K562 (cell line): ENCODE results near the gene STMN3. TPM values are rescaled to one million over a fixed set of nuclear protein-coding genes. Genes with fewer than 3 reads are reported as not detected.
A peak's percentile ranks its signal among the peaks of the same experiment; 100 is the strongest.

Experiments
- NCOR1 ChIP-seq: fragments of 450-650 bp; IDR thresholded peaks from 2 replicates; pipeline ENCODE4 v1.6.1; 2016; ENCODE audit warnings: mild to moderate bottlenecking, moderate library complexity
- POLR2G ChIP-seq: fragments of 200-400 bp; formaldehyde crosslinking; IDR thresholded peaks from 2 replicates; pipeline ENCODE4 v1.6.1; 2017; ENCODE audit warnings: low read depth, mild to moderate bottlenecking, antibody characterized with exemption, low read length, moderate library complexity
- RBM14 ChIP-seq: fragments of 200-400 bp; formaldehyde crosslinking; IDR thresholded peaks from 2 replicates; pipeline ENCODE4 v1.6.1; 2018; ENCODE audit warnings: low read depth, mild to moderate bottlenecking, low read length, moderate library complexity, borderline replicate concordance; ENCODE audit not compliant: insufficient read depth
- TEAD2 ChIP-seq: fragments of 450-650 bp; IDR thresholded peaks from 2 replicates; pipeline ENCODE4 v1.6.1; 2016; ENCODE audit warnings: missing genetic modification characterization, control low read depth, missing compliant biosample characterization
- YBX1 ChIP-seq: fragments of 450-650 bp; IDR thresholded peaks from 2 replicates; pipeline ENCODE4 v1.7.1; 2016; ENCODE audit warnings: mild to moderate bottlenecking
- ZNF584 ChIP-seq: fragments of 200-800 bp; sonication (Bioruptor generic); IDR thresholded peaks from 2 replicates; pipeline ENCODE4 v1.6.1; 2016; ENCODE audit warnings: low read depth, mild to moderate bottlenecking, missing genetic modification characterization, missing compliant biosample characterization
- polyA plus RNA-seq, 8 experiments: library from polyadenylated mRNA; depleted of rRNA in 4 of 8; stranded (reverse) in 5 of 8; unstranded in 3 of 8; fragments of >200 nt; fragmentation: Nextera tagmentation in 2 of 8; fragmentation: Illumina TruSeq in 1 of 8; extraction: Ambion mirVana in 2 of 8; extraction: Trizol in 1 of 8; gene quantifications; 2 replicates each; pipeline versions ENCODE4 v1.2.1 to v1.2.3, GENCODE V29; 2011 to 2014; ENCODE audit warnings: inconsistent platforms in 1 of 8, missing spikeins in 1 of 8
- total RNA-seq, 7 experiments: library from RNA; depleted of rRNA in 6 of 7; stranded (reverse); fragments of >200 nt in 6 of 7; fragmentation: Illumina TruSeq in 2 of 7; extraction: Trizol in 2 of 7; gene quantifications; 2 replicates each; pipeline versions ENCODE4 v1.2.1 to v1.2.3, GENCODE V29; 2011 to 2021; ENCODE audit warnings: low replicate concordance in 1 of 7
- TF ChIP-seq, protein P1 (sequence below): fragments of 200-600 bp; sonication (generic); IDR thresholded peaks from one replicate; pipeline ENCODE4 v1.6.1; 2012; ENCODE audit warnings: mild to moderate bottlenecking, low read depth, low read length, inconsistent platforms

STMN3 gene
- total and polyA plus RNA-seq, 9 of the 15 experiments (the other 6 are each of a cell fraction or from before 2014, with no cell fraction given), result 0.70 to 65.6 (median 29.4) TPM

DNA sequence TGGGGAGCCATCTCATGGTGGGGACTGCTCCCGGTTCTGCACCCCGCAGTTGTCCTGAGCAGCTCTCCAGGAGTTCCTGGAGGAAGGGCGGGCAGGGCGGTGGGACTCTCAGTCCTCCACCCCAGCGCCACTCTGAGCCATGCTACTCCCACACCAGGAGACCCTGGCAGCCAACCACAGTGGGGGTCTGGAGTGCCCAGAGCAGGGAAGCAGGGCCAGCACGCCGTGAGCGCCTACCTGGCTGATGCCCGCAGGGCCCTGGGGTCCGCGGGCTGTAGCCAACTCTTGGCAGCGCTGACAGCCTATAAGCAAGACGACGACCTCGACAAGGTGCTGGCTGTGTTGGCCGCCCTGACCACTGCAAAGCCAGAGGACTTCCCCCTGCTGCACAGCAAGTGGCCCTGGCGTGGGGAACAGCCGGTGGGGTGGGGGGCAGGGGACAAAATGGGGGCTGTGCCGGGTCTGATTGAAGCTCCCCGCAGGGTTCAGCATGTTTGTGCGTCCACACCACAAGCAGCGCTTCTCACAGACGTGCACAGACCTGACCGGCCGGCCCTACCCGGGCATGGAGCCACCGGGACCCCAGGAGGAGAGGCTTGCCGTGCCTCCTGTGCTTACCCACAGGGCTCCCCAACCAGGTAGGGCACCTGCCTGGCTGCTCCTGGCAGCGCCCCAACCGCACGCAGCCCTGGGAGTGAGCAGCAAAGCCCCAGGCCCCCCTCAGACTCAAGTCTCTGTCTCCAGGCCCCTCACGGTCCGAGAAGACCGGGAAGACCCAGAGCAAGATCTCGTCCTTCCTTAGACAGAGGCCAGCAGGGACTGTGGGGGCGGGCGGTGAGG, 41.6 kb upstream of the STMN3 start (continued):
- TF ChIP-seq POLR2G, result peak; percentile 77
- TF ChIP-seq, protein P1, sequence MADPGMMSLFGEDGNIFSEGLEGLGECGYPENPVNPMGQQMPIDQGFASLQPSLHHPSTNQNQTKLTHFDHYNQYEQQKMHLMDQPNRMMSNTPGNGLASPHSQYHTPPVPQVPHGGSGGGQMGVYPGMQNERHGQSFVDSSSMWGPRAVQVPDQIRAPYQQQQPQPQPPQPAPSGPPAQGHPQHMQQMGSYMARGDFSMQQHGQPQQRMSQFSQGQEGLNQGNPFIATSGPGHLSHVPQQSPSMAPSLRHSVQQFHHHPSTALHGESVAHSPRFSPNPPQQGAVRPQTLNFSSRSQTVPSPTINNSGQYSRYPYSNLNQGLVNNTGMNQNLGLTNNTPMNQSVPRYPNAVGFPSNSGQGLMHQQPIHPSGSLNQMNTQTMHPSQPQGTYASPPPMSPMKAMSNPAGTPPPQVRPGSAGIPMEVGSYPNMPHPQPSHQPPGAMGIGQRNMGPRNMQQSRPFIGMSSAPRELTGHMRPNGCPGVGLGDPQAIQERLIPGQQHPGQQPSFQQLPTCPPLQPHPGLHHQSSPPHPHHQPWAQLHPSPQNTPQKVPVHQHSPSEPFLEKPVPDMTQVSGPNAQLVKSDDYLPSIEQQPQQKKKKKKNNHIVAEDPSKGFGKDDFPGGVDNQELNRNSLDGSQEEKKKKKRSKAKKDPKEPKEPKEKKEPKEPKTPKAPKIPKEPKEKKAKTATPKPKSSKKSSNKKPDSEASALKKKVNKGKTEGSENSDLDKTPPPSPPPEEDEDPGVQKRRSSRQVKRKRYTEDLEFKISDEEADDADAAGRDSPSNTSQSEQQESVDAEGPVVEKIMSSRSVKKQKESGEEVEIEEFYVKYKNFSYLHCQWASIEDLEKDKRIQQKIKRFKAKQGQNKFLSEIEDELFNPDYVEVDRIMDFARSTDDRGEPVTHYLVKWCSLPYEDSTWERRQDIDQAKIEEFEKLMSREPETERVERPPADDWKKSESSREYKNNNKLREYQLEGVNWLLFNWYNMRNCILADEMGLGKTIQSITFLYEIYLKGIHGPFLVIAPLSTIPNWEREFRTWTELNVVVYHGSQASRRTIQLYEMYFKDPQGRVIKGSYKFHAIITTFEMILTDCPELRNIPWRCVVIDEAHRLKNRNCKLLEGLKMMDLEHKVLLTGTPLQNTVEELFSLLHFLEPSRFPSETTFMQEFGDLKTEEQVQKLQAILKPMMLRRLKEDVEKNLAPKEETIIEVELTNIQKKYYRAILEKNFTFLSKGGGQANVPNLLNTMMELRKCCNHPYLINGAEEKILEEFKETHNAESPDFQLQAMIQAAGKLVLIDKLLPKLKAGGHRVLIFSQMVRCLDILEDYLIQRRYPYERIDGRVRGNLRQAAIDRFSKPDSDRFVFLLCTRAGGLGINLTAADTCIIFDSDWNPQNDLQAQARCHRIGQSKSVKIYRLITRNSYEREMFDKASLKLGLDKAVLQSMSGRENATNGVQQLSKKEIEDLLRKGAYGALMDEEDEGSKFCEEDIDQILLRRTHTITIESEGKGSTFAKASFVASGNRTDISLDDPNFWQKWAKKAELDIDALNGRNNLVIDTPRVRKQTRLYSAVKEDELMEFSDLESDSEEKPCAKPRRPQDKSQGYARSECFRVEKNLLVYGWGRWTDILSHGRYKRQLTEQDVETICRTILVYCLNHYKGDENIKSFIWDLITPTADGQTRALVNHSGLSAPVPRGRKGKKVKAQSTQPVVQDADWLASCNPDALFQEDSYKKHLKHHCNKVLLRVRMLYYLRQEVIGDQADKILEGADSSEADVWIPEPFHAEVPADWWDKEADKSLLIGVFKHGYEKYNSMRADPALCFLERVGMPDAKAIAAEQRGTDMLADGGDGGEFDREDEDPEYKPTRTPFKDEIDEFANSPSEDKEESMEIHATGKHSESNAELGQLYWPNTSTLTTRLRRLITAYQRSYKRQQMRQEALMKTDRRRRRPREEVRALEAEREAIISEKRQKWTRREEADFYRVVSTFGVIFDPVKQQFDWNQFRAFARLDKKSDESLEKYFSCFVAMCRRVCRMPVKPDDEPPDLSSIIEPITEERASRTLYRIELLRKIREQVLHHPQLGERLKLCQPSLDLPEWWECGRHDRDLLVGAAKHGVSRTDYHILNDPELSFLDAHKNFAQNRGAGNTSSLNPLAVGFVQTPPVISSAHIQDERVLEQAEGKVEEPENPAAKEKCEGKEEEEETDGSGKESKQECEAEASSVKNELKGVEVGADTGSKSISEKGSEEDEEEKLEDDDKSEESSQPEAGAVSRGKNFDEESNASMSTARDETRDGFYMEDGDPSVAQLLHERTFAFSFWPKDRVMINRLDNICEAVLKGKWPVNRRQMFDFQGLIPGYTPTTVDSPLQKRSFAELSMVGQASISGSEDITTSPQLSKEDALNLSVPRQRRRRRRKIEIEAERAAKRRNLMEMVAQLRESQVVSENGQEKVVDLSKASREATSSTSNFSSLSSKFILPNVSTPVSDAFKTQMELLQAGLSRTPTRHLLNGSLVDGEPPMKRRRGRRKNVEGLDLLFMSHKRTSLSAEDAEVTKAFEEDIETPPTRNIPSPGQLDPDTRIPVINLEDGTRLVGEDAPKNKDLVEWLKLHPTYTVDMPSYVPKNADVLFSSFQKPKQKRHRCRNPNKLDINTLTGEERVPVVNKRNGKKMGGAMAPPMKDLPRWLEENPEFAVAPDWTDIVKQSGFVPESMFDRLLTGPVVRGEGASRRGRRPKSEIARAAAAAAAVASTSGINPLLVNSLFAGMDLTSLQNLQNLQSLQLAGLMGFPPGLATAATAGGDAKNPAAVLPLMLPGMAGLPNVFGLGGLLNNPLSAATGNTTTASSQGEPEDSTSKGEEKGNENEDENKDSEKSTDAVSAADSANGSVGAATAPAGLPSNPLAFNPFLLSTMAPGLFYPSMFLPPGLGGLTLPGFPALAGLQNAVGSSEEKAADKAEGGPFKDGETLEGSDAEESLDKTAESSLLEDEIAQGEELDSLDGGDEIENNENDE, result no peak
- no peak for TF ChIP-seq YBX1
- TF ChIP-seq RBM14, result 0 out of 2 replicates have a peak, but pooled peaks have one; percentile 47
- no peak for TF ChIP-seq TEAD2 (tag)
- no peak for TF ChIP-seq ZNF584 (CRISPR knock-in tag)
- no peak for TF ChIP-seq NCOR1
